Astrocyte (in vitro differentiated cells and primary cell): ENCODE measurements around the gene INPP5A. TPM values are rescaled to one million over a fixed set of nuclear protein-coding genes. Genes with fewer than 3 reads are reported as not detected.

ENCODE experiments used
- DNase-seq: peaks from one replicate; pipeline ENCODE4 v3.0.0-alpha.2; 2010; ENCODE audit warnings: low read depth
- FAIRE-seq: peaks from 2 replicates; lab custom pipeline; 2011; peaks lifted over from hg19 to GRCh38; lab: Jason Lieb, UNC
- H2AFZ ChIP-seq: 2 replicates; pipeline ENCODE4 v1.6.0; 2012; ENCODE audit warnings: low read depth, low read length, inconsistent platforms
- H3K27ac ChIP-seq: 2 replicates; pipeline ENCODE4 v1.5.1; 2011; ENCODE audit warnings: low read depth, low read length, inconsistent platforms
- H3K27me3 ChIP-seq: 2 replicates; pipeline ENCODE4 v1.6.0; 2011; ENCODE audit warnings: low read length, inconsistent platforms; ENCODE audit not compliant: insufficient read depth
- H3K36me3 ChIP-seq: 2 replicates; pipeline ENCODE4 v1.5.1; 2011; ENCODE audit warnings: low read length, inconsistent platforms; ENCODE audit not compliant: insufficient read depth
- H3K4me1 ChIP-seq: 2 replicates; pipeline ENCODE4 v1.5.1; 2011; ENCODE audit warnings: low read length, inconsistent platforms; ENCODE audit not compliant: insufficient read depth
- H3K4me2 ChIP-seq: 2 replicates; pipeline ENCODE4 v1.6.0; 2012; ENCODE audit warnings: low read length, inconsistent platforms
- H3K4me3 ChIP-seq: 2 replicates; pipeline ENCODE4 v1.5.1; 2011; ENCODE audit warnings: low read depth, mild to moderate bottlenecking, low read length, inconsistent platforms; ENCODE audit not compliant: insufficient read depth
- H3K79me2 ChIP-seq: 2 replicates; pipeline ENCODE4 v1.6.0; 2012; ENCODE audit warnings: mild to moderate bottlenecking, low read length, inconsistent platforms; ENCODE audit not compliant: insufficient read depth
- H3K9ac ChIP-seq: 2 replicates; pipeline ENCODE4 v1.6.0; 2012; ENCODE audit warnings: mild to moderate bottlenecking, low read length, inconsistent platforms
- H3K9me3 ChIP-seq: 2 replicates; pipeline ENCODE4 v1.5.1; 2012; ENCODE audit warnings: low read depth, mild to moderate bottlenecking, low read length, inconsistent platforms; ENCODE audit not compliant: insufficient read depth
- H4K20me1 ChIP-seq: 2 replicates; pipeline ENCODE4 v1.6.0; 2012; ENCODE audit warnings: low read length, inconsistent platforms; ENCODE audit not compliant: insufficient read depth
- H3K27ac Mint-ChIP-seq: one replicate; pipeline ENCODE4 v1.8.0; 2021; ENCODE audit warnings: mild to moderate bottlenecking, mixed read lengths; ENCODE audit not compliant: unreplicated experiment
- H3K27me3 Mint-ChIP-seq: one replicate; pipeline ENCODE4 v1.8.0; 2021; ENCODE audit warnings: low read depth, mixed read lengths; ENCODE audit not compliant: unreplicated experiment
- H3K36me3 Mint-ChIP-seq: one replicate; pipeline ENCODE4 v1.8.0; 2021; ENCODE audit warnings: low read depth, mixed read lengths; ENCODE audit not compliant: unreplicated experiment
- H3K4me1 Mint-ChIP-seq: one replicate; pipeline ENCODE4 v1.8.0; 2021; ENCODE audit warnings: low read depth, mixed read lengths; ENCODE audit not compliant: unreplicated experiment
- H3K4me3 Mint-ChIP-seq: one replicate; pipeline ENCODE4 v1.8.0; 2021; ENCODE audit warnings: mild to moderate bottlenecking, moderate library complexity, mixed read lengths; ENCODE audit not compliant: unreplicated experiment
- H3K9me3 Mint-ChIP-seq: one replicate; pipeline ENCODE4 v1.8.0; 2021; ENCODE audit warnings: mild to moderate bottlenecking, mixed read lengths; ENCODE audit not compliant: unreplicated experiment
- EZH2 ChIP-seq: IDR thresholded peaks from 2 replicates; pipeline ENCODE4 v1.6.1; 2012; ENCODE audit warnings: mild to moderate bottlenecking, low read length, inconsistent platforms; ENCODE audit not compliant: insufficient read depth
- total RNA-seq: library from RNA; stranded (reverse); gene quantifications from 2 replicates; pipeline ENCODE4 v1.2.1, GENCODE V29; 2021
- TF ChIP-seq, protein P1 (sequence below): IDR thresholded peaks from 2 replicates; pipeline ENCODE4 v1.5.1; 2011; ENCODE audit warnings: low read depth, mild to moderate bottlenecking, inconsistent platforms, low read length, moderate library complexity; ENCODE audit not compliant: insufficient read depth

Gene INPP5A
- total RNA-seq, 1 donor from 2014 or later: 39.1 TPM

DNA sequence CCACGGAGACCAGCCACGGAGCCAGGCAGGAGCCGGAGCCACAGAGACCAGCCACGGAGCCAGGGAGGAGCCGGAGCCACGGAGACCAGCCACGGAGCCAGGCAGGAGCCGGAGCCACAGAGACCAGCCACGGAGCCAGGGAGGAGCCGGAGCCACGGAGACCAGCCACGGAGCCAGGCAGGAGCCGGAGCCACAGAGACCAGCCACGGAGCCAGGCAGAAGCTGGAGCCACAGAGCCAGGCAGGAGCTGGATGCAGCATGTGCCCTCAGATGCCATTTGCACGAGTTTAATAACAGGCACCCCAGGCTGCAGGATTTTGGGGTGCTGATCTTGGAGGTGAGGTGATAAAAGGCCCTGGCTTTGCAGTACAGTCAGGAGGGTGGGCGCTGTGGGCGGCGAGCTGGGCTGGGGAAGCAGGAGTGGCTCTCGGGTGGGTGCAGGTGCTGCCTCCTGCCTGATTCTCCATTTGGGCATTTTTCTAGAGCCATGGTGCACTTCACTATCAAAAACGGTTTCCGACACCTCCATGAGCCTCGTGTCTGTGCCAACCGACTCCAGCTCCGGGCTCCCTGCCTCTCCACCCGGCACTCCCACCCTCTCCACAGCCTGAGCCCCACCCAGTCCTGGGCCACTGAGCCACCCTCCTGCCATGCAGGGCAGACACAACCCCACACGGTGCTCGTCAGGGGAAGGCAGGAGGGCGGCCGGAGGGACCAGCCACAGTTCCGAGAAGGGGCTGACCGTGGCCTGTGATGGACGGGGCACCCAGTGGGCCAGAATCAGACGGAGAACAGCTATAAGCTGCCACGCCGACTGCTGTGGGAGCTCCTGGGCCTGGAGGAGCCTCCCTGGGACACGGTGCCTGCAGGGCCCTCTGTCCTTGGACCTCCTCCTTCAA lies 289.2 kb downstream of the INPP5A start:
- H3K4me3 ChIP-seq: no peak overlapping the region
- H3K9ac ChIP-seq: no peak overlapping the region
- H3K36me3 Mint-ChIP-seq: no peaks in the 10 kb centered on the region
- H3K27ac Mint-ChIP-seq: no peak overlapping the region
- DNase-seq (no peak), FAIRE-seq (no peak)
- no peak overlapping the region for H3K4me3 Mint-ChIP-seq
- H3K4me1 ChIP-seq: no peaks in the 10 kb centered on the region
- peaks cover 8% of the 10 kb centered on the region for H3K9me3 Mint-ChIP-seq
- H3K27me3 Mint-ChIP-seq: peaks cover 35% of the 10 kb centered on the region
- no peaks in the 10 kb centered on the region for H3K4me1 Mint-ChIP-seq
- H3K36me3 ChIP-seq: no peaks in the 10 kb centered on the region
- TF ChIP-seq, protein P1, sequence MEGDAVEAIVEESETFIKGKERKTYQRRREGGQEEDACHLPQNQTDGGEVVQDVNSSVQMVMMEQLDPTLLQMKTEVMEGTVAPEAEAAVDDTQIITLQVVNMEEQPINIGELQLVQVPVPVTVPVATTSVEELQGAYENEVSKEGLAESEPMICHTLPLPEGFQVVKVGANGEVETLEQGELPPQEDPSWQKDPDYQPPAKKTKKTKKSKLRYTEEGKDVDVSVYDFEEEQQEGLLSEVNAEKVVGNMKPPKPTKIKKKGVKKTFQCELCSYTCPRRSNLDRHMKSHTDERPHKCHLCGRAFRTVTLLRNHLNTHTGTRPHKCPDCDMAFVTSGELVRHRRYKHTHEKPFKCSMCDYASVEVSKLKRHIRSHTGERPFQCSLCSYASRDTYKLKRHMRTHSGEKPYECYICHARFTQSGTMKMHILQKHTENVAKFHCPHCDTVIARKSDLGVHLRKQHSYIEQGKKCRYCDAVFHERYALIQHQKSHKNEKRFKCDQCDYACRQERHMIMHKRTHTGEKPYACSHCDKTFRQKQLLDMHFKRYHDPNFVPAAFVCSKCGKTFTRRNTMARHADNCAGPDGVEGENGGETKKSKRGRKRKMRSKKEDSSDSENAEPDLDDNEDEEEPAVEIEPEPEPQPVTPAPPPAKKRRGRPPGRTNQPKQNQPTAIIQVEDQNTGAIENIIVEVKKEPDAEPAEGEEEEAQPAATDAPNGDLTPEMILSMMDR: no peak
- TF ChIP-seq EZH2: no peak
- no peaks in the 10 kb centered on the region for H3K79me2 ChIP-seq
- H4K20me1 ChIP-seq: no peaks in the 10 kb centered on the region
- H3K27ac ChIP-seq: no peak overlapping the region
- H3K27me3 ChIP-seq: peaks cover 10% of the 10 kb centered on the region
- no peak overlapping the region for H2AFZ ChIP-seq
- peaks cover 10% of the 10 kb centered on the region for H3K9me3 ChIP-seq
- no peak overlapping the region for H3K4me2 ChIP-seq

GRCh38 chr10:132827423-132827789 lies 289.8 kb downstream of the INPP5A start:
- no peaks in the 10 kb centered on the region for H3K36me3 ChIP-seq
- FAIRE-seq: no peak

More at GRCh38 chr10:132827423-132827789, 289.8 kb downstream of the INPP5A start:
- no peaks in the 10 kb centered on the region for H3K4me1 Mint-ChIP-seq
- no peak overlapping the region for H3K4me3 Mint-ChIP-seq
- no peak overlapping the region for H3K4me2 ChIP-seq
- no peak overlapping the region for H3K9ac ChIP-seq
- peaks cover 38% of the 10 kb centered on the region for H3K27me3 Mint-ChIP-seq
- TF ChIP-seq, protein P1: no peak
- TF ChIP-seq EZH2: no peak
- H3K27ac Mint-ChIP-seq: no peak overlapping the region
- H3K9me3 ChIP-seq: peaks cover 10% of the 10 kb centered on the region
- H4K20me1 ChIP-seq: no peaks in the 10 kb centered on the region
- H3K27ac ChIP-seq: no peak overlapping the region
- H3K36me3 Mint-ChIP-seq: no peaks in the 10 kb centered on the region
- no peak overlapping the region for H3K4me3 ChIP-seq
- H3K4me1 ChIP-seq: no peaks in the 10 kb centered on the region
- no peak overlapping the region for H2AFZ ChIP-seq
- H3K9me3 Mint-ChIP-seq: peaks cover 8% of the 10 kb centered on the region
- peaks cover 10% of the 10 kb centered on the region for H3K27me3 ChIP-seq
- no peak for DNase-seq
- no peaks in the 10 kb centered on the region for H3K79me2 ChIP-seq
